HepG2 (cell line): ENCODE results near the gene SMIM29. TPM values are rescaled to one million over a fixed set of nuclear protein-coding genes. Genes with fewer than 3 reads are reported as not detected.

Experiments
- ATAC-seq: fragments of 200-7000 bp; cut with Tn5 transposase; 3 replicates; pipeline ENCODE4 v1.9.1; 2020; ENCODE audit warnings: mild to moderate bottlenecking, moderate library complexity
- BruUV-seq: library from RNA; stranded (reverse); fragments of 400-500 nt; replicated peaks from 2 replicates; lab custom pipeline; 2021; lab: Mats Ljungman, UMichigan
- CTCF ChIA-PET: fragments of 300-600 bp; formaldehyde crosslinking; extraction: SDS; loops from one replicate; lab custom pipeline; 2021; ENCODE audit warnings: low total read pairs, inconsistent platforms, low intra/inter-chr PET ratio; lab: Yijun Ruan, JAX
- POLR2A ChIA-PET: fragments of 350-600 bp; sonication (Branson Sonifier 250); formaldehyde crosslinking; loops from one replicate; lab custom pipeline; 2020; ENCODE audit warnings: antibody characterized with exemption, inconsistent platforms; lab: Yijun Ruan, JAX
- DNase-seq: peaks from one replicate; pipeline ENCODE4 v3.0.0-alpha.2; 2015; ENCODE audit warnings: low spot score
- FAIRE-seq: peaks from 3 replicates; lab custom pipeline; 2011; peaks lifted over from hg19 to GRCh38; lab: Jason Lieb, UNC
- H2AFZ ChIP-seq: one replicate; pipeline ENCODE4 v1.6.1; 2011; ENCODE audit warnings: low read length, inconsistent platforms
- H3K27ac ChIP-seq: fragments of 300-600 bp; 3 replicates; pipeline ENCODE4 v1.8.0; 2011; ENCODE audit warnings: mixed run types, mild to moderate bottlenecking, mixed read lengths, low read length, inconsistent platforms; ENCODE audit not compliant: insufficient read depth; ENCODE audit errors: extremely low read length
- H3K27me3 ChIP-seq, 2 experiments: fragments of 200-600 bp in 1 of 2; 2 replicates in 1 of 2; 3 replicates in 1 of 2; pipeline versions ENCODE4 v1.6.0 to v1.8.0; 2011; ENCODE audit warnings: low read length in 2 of 2, mild to moderate bottlenecking in 2 of 2, moderate library complexity in 2 of 2, inconsistent platforms in 1 of 2; ENCODE audit not compliant: insufficient read depth in 2 of 2, control insufficient read depth in 1 of 2
- H3K36me3 ChIP-seq, 2 experiments: fragments of 200-600 bp in 1 of 2; replicated peaks in 1 of 2; 2 replicates in 1 of 2; 3 replicates in 1 of 2; pipeline versions ENCODE4 v1.5.1 to v1.8.0; 2011; ENCODE audit warnings: low read length in 2 of 2, inconsistent platforms in 1 of 2; ENCODE audit not compliant: insufficient read depth in 2 of 2, control insufficient read depth in 1 of 2
- H3K4me1 ChIP-seq: 2 replicates; pipeline ENCODE4 v1.5.1; 2012; ENCODE audit warnings: low read length, inconsistent platforms; ENCODE audit not compliant: insufficient read depth
- H3K4me2 ChIP-seq: 2 replicates; pipeline ENCODE4 v1.6.0; 2011; ENCODE audit warnings: low read depth, low read length, inconsistent platforms
- H3K4me3 ChIP-seq, 3 experiments: fragments of 200-600 bp in 1 of 3; sonication (generic), shearing (Covaris generic) in 1 of 3; replicated peaks in 1 of 3; 2 replicates each; pipeline ENCODE4 v1.5.1; 2011 to 2016; ENCODE audit warnings: low read length in 3 of 3, inconsistent platforms in 2 of 3, low read depth in 2 of 3, mild to moderate bottlenecking in 2 of 3, control low read depth in 1 of 3, mixed read lengths in 1 of 3; ENCODE audit not compliant: insufficient read depth in 1 of 3
- H3K79me2 ChIP-seq: one replicate; pipeline ENCODE4 v1.6.1; 2011; ENCODE audit warnings: low read length, inconsistent platforms; ENCODE audit not compliant: insufficient read depth
- H3K9ac ChIP-seq: 2 replicates; pipeline ENCODE4 v1.6.0; 2011; ENCODE audit warnings: mild to moderate bottlenecking, low read depth, low read length, inconsistent platforms; ENCODE audit not compliant: insufficient read depth
- H3K9me3 ChIP-seq: 2 replicates; pipeline ENCODE4 v1.5.1; 2012; ENCODE audit warnings: mild to moderate bottlenecking, low read length
- H4K20me1 ChIP-seq: 2 replicates; pipeline ENCODE4 v1.6.0; 2011; ENCODE audit warnings: inconsistent platforms, mild to moderate bottlenecking, low read length, moderate library complexity; ENCODE audit not compliant: insufficient read depth
- ADNP ChIP-seq: sonication (generic); formaldehyde crosslinking; IDR thresholded peaks from 2 replicates; pipeline ENCODE4 v1.4.0; 2020; ENCODE audit warnings: missing genetic modification reagents
- BATF2 ChIP-seq: sonication (generic); formaldehyde crosslinking; IDR thresholded peaks from 2 replicates; pipeline ENCODE4 v1.8.0; 2022; ENCODE audit warnings: mild to moderate bottlenecking, missing genetic modification reagents, moderate library complexity
- CSRNP2 ChIP-seq: sonication (generic); formaldehyde crosslinking; conservative IDR thresholded peaks from 2 replicates; pipeline ENCODE4 v1.8.0; 2022; ENCODE audit warnings: low read depth, missing genetic modification reagents
- FIP1L1 ChIP-seq: fragments of 200-400 bp; formaldehyde crosslinking; IDR thresholded peaks from 2 replicates; pipeline ENCODE4 v1.6.1; 2018; ENCODE audit warnings: low read depth, mild to moderate bottlenecking, low read length, moderate library complexity, borderline replicate concordance; ENCODE audit not compliant: insufficient read depth
- NFIB ChIP-seq: sonication (generic); formaldehyde crosslinking; IDR thresholded peaks from 2 replicates; pipeline ENCODE4 v1.9.0; 2021; ENCODE audit warnings: missing genetic modification reagents, mild to moderate bottlenecking, borderline replicate concordance
- PBX3 ChIP-seq: sonication (generic); formaldehyde crosslinking; IDR thresholded peaks from 2 replicates; pipeline ENCODE4 v1.8.1; 2023; ENCODE audit warnings: missing genetic modification reagents, inconsistent platforms, borderline replicate concordance
- POLR2G ChIP-seq: fragments of 200-400 bp; formaldehyde crosslinking; IDR thresholded peaks from 2 replicates; pipeline ENCODE4 v1.6.1; 2018; ENCODE audit warnings: mild to moderate bottlenecking, low read depth, low read length, moderate library complexity
- RXRA ChIP-seq: sonication (generic); formaldehyde crosslinking; IDR thresholded peaks from 2 replicates; pipeline ENCODE4 v1.5.1; 2020; ENCODE audit warnings: missing genetic modification reagents
- SIX4 ChIP-seq: sonication (generic); formaldehyde crosslinking; IDR thresholded peaks from 2 replicates; pipeline ENCODE4 v1.4.0; 2020; ENCODE audit warnings: missing genetic modification reagents
- SMAD1 ChIP-seq: sonication (generic); formaldehyde crosslinking; IDR thresholded peaks from 2 replicates; pipeline ENCODE4 v1.4.0; 2020; ENCODE audit warnings: missing genetic modification reagents, low read depth, mild to moderate bottlenecking, borderline replicate concordance
- SSRP1 ChIP-seq: IDR thresholded peaks from 2 replicates; pipeline ENCODE4 v1.6.1; 2016; ENCODE audit warnings: control low read depth
- SUZ12 ChIP-seq: fragments of 150-350 bp; IDR thresholded peaks from 2 replicates; pipeline ENCODE4 v1.6.1; 2014; ENCODE audit warnings: low read depth, low read length
- ZBTB33 ChIP-seq: sonication (generic); formaldehyde crosslinking; IDR thresholded peaks from 2 replicates; pipeline ENCODE4 v1.4.0; 2020; ENCODE audit warnings: missing genetic modification reagents
- ZEB1 ChIP-seq: IDR thresholded peaks from 2 replicates; pipeline ENCODE4 v1.6.1; 2012; ENCODE audit warnings: mild to moderate bottlenecking, low read depth, inconsistent platforms; ENCODE audit not compliant: insufficient replicate concordance
- ZNF30 ChIP-seq: sonication (generic); formaldehyde crosslinking; IDR thresholded peaks from 2 replicates; pipeline ENCODE4 v1.5.0; 2020; ENCODE audit warnings: mild to moderate bottlenecking, missing genetic modification reagents
- ZNF343 ChIP-seq: sonication (generic); formaldehyde crosslinking; IDR thresholded peaks from 2 replicates; pipeline ENCODE4 v1.4.0; 2020; ENCODE audit warnings: mild to moderate bottlenecking, missing genetic modification reagents
- ZNF362 ChIP-seq: sonication (generic); formaldehyde crosslinking; IDR thresholded peaks from 2 replicates; pipeline ENCODE4 v1.4.0; 2020; ENCODE audit warnings: missing genetic modification reagents, mild to moderate bottlenecking, borderline replicate concordance
- ZNF552 ChIP-seq: sonication (generic); formaldehyde crosslinking; IDR thresholded peaks from 2 replicates; pipeline ENCODE4 v1.9.0; 2022; ENCODE audit warnings: missing genetic modification reagents, mild to moderate bottlenecking, borderline replicate concordance
- ZNF558 ChIP-seq: sonication (generic); formaldehyde crosslinking; IDR thresholded peaks from 2 replicates; pipeline ENCODE4 v1.9.0; 2022; ENCODE audit warnings: mild to moderate bottlenecking, missing genetic modification reagents, borderline replicate concordance
- ZNF782 ChIP-seq: sonication (generic); formaldehyde crosslinking; IDR thresholded peaks from 2 replicates; pipeline ENCODE4 v1.4.0; 2020; ENCODE audit warnings: missing genetic modification reagents, mild to moderate bottlenecking, borderline replicate concordance
- WGBS: methylation state at CpG from one replicate; pipeline ENCODE4 v1.1.6; 2017; ENCODE audit warnings: low lambda C conversion rate; 5-methylcytosine and 5-hydroxymethylcytosine counted together
- in situ Hi-C: cut with HindIII; loops from 2 replicates; pipeline ENCODE4 v1.10.0; 2017; ENCODE audit warnings: low pct_unique_long_range_greater_than_20kb; ENCODE audit not compliant: extremely low pct_ligation_motif_present
- intact Hi-C: fragments of 100-400 bp; cut with micrococcal nuclease; formaldehyde crosslinking; loops from one replicate; pipeline ENCODE4 v1.10.0; 2022; ENCODE audit not compliant: unreplicated experiment
- polyA plus RNA-seq, 8 experiments: library from polyadenylated mRNA; depleted of rRNA in 3 of 8; stranded (reverse) in 7 of 8; unstranded in 1 of 8; fragments of >200 nt; fragmentation: Illumina TruSeq in 4 of 8; extraction: Trizol in 4 of 8; gene quantifications; 2 replicates each; pipeline versions ENCODE4 v1.2.1 to v1.2.3, GENCODE V29; 2011 to 2016; ENCODE audit warnings: low read depth in 4 of 8, missing spikeins in 1 of 8, mixed read lengths in 1 of 8; ENCODE audit not compliant: insufficient read depth in 1 of 8
- total RNA-seq, 5 experiments: library from RNA; depleted of rRNA; stranded (reverse); fragments of >200 nt; fragmentation: Illumina TruSeq; extraction: Trizol; gene quantifications; 2 replicates each; pipeline ENCODE4 v1.2.3, GENCODE V29; 2016; ENCODE audit warnings: low read depth in 1 of 5

SMIM29 gene
- total and polyA plus RNA-seq, 2 of the 13 experiments (the other 11 are each of a cell fraction or from before 2014, with no cell fraction given), result 8.8 to 15.3 TPM

- no peaks in the 10 kb centered on the region for H3K79me2 ChIP-seq
- in situ Hi-C loops, result no loop called here
- POLR2A ChIA-PET, result no interaction called here
- CTCF ChIA-PET, result no interaction called here
- DNase-seq, result no peak
- no peak overlapping the region; a peak in 1 of 6 replicates for H3K4me3 ChIP-seq
- BruUV-seq, result no TSS peak
- no peak overlapping the region for H2AFZ ChIP-seq
- FAIRE-seq, result no peak
- peaks cover 52% of the 10 kb centered on the region for H3K4me1 ChIP-seq
- intact Hi-C loops, result no loop called here
- no peaks in the 10 kb centered on the region for H3K9me3 ChIP-seq
- H3K27me3 ChIP-seq, result no peaks in the 10 kb centered on the region
- H3K9ac ChIP-seq, result no peak overlapping the region
- H3K36me3 ChIP-seq, result no peaks in the 10 kb centered on the region
- H4K20me1 ChIP-seq, result no peaks in the 10 kb centered on the region
- H3K27ac ChIP-seq, result peak overlapping the region; percentile 45
- H3K4me2 ChIP-seq, result peak overlapping the region; percentile 56
- 80% methylated on average over 5 of the region's 5 CpGs for WGBS
- no peak for ATAC-seq
- no peak for TF ChIP-seq NFIB (CRISPR knock-in tag)
- no peak for TF ChIP-seq ZNF782
- TF ChIP-seq SUZ12, result no peak
- TF ChIP-seq ZBTB33 (CRISPR knock-in tag), result peak; percentile 84
- no peak for TF ChIP-seq RXRA (CRISPR knock-in tag)
- TF ChIP-seq ZNF30 (CRISPR knock-in tag), result no peak
- TF ChIP-seq ZNF362, result 0 out of 2 replicates have a peak, but pooled peaks have one; percentile 21
- TF ChIP-seq SIX4 (CRISPR knock-in tag), result no peak
- no peak for TF ChIP-seq ADNP
- TF ChIP-seq BATF2 (CRISPR knock-in tag), result no peak
- no peak for TF ChIP-seq ZNF552 (CRISPR knock-in tag)
- no peak for TF ChIP-seq PBX3
- TF ChIP-seq CSRNP2, result no peak
- no peak for TF ChIP-seq SMAD1 (CRISPR knock-in tag)
- no peak for TF ChIP-seq FIP1L1
- peak; percentile 19 for TF ChIP-seq ZEB1
- TF ChIP-seq SSRP1 (CRISPR knock-in tag), result no peak
- TF ChIP-seq ZNF558 (CRISPR knock-in tag), result no peak
- TF ChIP-seq POLR2G, result no peak
- no peak for TF ChIP-seq ZNF343 (CRISPR knock-in tag)
These were observed 27.4 kb upstream of the SMIM29 start for GRCh38 chr6:34276191-34276590.
